SKM-1 treated with dmso at 0.1 percent for 144 hours (cell line): ENCODE measurements around the gene CROCC2.
"Not testable (repeated sequence)": the region's sequence is repeated elsewhere in the genome, so short reads cannot be mapped to it uniquely, and the experiment has no call there.

Source experiments
- DNase-seq: peaks from one replicate; lab custom pipeline; 2025; ENCODE audit not compliant: unreplicated experiment; lab: John Stamatoyannopoulos, UW

The CROCC2 gene

DNA sequence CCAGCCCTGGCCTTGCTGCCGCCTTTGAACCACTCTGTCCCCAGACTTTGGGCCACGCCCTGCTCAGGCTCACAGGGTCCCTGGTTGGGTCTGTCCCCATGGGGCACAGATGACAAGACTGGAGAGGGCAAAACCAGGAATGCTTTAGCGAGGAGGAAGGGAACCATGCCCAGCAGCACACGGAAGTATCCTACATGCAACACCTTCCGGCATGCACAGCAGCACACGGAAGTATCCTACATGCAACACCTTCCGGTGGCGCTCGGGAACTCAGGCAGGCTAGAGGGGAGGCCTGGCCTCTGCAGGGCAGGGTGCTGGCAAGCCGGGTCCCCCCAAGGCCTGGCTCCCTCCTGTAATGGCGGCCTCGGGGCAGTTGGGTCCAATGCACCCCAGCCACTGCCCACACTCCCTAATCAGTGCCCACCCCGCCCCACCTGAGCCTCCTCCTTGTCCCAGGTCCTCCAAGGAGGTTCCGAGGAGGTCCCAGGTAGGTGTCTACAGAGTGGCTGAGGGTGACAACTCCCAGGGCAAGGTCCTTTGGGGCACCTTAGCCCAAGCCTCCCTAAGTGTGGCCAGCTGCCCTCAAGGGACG, 58.7 kb downstream of the CROCC2 start:
- DNase-seq: no peak

DNA sequence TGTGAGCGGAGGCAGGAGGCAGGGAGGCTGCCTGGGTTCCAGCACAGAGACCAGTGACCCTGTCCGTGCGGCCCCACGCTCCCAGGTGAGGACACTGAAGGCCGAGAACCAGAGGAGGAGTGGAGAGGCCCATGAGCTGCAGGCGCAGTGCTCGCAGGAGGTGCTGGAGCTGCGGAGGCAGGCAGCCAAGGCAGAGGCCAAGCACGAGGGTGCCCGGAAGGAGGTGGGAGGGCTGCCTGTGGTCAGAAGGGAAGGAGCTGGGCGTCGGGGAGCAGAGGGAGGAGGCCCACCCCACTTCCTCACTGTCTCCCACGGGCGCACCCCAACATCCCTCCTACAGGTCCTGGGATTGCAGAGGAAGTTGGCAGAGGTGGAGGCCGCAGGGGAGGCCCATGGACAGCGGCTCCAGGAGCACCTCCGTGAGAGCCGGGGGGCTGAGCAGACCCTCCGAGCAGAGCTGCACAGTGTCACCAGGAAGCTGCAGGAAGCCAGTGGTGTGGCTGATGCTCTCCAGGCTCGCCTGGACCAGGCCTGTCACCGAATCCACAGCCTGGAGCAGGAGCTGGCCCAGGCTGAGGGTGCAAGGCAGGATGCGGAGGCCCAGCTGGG, 59.3 kb downstream of the CROCC2 start:
- DNase-seq: peak; percentile 32

DNA sequence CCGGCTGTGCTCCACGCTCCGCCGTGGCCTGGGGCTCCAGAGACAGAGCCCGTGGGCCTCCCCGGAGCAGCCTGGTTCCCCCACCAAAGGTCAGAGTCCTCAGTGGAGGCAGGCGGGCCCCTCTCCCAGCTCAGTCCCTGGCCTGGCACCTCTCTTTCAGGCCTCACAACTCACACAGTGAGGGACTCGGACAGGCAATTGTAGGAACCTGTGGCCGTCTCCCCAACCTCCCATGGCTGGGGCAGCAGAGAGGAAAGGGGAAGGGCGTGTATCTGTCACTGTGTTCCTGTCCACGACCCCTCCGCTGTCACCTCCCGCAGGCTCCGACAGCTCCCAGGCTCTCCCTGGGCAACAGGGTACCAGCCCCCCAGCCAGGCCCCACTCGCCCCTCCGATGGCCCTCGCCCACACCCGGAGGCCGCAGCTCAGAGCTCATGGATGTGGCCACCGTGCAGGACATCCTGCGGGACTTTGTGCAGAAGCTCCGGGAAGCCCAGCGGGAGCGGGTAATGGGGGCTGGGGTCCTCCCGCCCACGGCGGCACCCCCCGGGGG, 59.8 kb downstream of the CROCC2 start:
- DNase-seq: no peak

DNA sequence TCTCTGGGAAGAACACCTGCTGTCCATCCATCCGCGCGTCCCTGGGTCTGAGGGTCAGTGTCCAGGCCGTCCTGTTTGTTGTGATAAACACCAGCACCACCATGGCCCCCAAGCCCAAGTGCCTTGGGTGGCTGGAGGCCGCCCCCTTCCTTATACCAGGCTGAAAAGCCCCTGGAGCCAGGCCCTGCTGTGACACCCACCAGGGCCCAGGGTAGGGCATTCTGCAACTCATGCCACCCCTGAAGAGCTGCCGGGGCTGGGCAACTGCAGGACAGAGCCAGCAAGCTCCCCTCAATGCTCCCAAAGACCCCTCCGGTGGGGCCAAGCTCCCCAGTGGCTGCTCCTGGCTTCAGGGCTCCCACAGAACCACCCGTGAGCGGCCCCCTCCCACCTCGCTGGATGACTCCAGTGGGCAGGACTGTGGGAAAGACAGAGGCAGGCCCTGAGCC, 60.3 kb downstream of the CROCC2 start:
- no peak for DNase-seq

DNA sequence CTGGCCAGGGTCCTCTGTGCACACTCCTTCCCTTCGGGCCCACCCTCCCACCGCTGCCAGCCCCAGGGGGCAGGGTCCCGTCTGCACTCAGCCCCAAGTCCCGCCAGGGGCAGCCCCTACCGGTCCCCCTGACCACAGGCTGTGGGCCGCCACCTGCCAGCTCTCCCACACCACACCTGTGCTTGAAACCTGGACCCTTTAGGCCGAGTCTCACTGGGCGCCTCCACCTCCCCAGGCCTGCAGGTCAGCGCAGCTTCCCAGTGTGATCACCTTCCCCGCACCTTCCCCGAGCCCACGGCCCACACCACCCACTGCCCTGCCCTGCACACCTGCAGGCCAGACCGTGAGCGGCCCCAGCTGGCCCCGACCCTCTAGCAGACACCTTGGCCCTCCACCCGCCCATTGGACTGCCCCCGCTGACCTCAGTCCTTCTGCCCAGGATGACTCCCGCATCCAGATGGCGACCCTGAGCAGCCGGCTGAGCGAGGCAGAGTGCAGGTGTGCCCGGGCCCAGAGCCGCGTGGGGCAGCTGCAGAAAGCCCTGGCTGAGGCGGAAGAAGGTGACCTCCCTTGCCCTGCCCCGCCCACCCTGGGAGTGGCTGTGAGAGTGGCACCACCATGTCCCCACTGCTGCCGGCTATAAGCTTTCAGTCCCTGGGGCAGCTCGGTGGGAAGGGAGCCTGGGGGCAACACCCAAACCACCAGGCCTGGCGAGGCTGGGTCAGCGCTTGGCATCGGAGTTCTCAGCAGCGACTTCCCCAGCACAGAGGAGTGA, 61.0 kb downstream of the CROCC2 start:
- no peak for DNase-seq

DNA sequence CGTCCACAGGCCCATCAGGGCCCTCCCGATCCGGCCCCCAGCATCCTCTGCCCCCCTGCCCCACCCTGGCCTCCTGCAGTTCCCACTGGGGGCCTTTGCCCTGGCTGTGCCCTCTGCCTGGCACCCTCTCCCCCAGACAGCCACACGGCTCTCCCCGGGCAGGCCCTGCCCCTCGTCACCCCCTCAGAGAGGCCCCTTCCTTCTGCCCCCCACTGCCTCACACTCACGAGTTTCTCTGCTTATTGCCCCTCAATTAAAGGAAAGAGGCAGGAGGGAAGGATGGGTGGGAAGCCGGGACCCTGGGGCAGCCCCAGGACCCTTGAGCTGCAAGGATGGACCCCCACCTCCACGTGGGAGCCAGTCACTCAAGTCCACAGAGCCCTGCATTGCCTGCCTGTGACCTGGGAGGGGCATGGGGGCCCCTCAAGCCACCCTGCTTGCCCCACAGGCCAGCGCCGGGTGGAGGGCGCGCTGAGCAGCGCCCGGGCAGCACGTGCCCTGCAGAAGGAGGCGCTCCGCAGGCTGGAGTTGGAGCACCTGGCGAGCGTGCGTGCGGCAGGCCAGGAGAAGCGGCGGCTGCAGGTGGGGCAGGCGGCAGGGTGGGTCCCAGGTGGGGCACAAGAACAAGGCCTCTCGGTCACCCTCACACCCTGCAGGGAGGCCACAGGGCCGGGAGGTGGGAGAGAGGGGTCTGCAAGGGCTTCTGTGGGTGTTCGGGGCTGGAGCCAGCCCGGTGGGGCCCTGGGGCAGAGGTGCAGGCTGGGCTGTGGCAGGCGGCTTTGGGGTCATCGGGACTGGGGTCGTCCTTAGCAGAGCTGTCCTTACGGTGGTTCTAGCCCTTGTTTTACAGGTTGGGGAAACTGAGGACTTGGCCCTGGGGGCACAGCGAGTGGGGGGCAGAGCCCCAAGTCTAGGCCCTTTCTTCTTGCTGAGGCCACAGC, 61.8 kb downstream of the CROCC2 start:
- no peak for DNase-seq

DNA sequence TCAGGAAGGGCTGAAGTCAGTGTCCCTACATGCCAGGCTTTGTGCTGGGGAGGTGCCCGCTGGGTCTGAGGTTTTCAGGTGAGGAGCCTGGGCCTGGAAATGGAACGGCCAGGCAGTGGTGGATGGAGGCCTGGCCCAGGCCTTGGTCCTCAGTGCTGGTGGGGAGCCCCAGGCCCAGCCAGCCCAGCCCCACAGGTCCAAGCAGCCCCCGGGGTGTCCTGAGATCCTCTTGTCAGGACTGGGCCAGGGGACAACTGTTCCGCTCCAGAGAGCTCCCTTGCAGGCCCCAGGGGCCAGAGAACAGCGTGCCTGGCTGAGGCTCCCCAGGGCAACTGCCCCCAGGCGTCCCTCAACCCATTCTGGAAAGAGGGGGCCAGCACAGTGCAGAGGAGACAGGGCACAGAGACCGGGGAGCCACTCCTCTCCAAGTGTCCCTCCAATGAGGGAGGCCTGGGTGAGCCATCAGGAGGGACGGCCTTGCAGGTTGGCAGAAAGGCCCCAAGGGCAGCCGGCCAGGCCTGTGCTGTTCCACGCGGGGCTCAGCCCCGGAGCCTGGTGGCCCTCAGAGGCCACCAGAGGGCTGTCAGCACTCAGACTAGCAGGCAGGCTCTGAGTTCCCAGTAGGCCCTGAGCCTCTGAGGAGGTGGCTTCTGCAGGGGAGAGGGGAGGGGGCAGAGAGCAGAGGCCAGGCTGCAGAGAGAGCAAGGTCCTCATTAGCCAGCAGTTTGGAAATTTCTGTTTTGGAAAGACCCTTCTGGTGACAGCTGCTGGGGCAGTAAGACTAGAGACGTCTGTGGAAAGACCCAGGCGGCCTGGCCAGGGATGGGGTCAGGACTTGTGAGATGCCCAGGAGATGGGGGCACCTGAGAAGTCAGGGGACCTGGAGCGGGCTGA, 62.8 kb downstream of the CROCC2 start:
- no peak for DNase-seq

DNA sequence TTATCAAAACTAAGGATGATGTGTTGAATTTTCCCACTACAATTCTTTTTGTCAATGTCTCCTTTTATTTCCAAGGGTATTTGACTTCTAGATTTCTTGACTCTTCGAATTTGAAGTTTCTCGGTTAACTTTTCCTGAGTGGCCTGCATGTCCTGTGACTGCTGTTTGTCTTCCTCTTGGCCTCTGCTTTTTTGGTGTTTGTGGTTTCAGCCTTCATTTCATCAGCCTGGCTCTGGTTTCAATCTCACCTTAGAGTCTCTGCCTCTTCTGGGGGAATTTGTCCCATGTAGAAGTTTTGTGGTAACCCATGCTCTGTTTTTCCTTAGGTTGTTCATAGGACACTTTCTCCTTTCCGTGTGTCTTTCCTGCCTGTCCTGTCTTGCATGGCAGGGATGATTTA, 64.0 kb downstream of the CROCC2 start:
- DNase-seq: no peak

DNA sequence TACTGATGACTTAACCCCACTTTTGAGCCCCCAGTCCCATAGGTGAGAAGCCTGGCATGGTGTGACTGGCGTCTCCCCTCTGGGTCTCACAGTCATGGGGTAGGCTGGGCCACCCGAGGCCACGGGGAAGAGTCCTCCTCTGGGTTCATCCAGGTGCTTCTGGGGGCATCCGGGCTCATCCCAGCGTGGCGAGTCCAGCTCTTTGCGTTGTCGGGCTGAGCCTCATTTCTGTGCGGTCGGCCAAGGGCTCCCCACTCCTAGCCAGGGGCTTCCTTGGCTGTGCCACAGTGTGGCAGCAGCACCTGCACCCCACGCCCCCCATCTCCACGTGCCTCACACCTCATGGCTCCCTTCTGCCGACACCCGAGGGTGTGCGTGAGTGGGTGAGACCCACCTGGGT, 64.7 kb downstream of the CROCC2 start:
- DNase-seq: no peak

DNA sequence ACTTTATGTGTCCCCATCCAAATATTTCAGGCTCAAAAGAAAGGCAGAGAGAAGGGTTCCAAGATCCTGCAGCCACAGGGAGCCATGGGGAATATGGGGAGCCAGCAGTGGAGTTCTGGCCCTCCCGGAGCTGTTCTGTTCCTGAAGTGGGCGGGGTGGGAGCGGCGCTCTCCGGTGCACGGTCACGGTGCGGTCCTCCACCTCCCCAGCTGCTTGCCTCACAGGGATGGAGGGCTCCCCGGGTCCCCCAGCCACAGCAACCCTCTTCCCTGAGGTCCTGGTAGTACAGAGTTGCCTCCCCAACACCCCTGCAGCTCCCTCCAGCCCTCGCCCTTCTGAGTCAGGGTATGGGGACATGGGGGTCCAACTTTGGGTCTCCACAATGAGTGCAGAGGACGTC, 66.1 kb downstream of the CROCC2 start:
- no peak for DNase-seq

DNA sequence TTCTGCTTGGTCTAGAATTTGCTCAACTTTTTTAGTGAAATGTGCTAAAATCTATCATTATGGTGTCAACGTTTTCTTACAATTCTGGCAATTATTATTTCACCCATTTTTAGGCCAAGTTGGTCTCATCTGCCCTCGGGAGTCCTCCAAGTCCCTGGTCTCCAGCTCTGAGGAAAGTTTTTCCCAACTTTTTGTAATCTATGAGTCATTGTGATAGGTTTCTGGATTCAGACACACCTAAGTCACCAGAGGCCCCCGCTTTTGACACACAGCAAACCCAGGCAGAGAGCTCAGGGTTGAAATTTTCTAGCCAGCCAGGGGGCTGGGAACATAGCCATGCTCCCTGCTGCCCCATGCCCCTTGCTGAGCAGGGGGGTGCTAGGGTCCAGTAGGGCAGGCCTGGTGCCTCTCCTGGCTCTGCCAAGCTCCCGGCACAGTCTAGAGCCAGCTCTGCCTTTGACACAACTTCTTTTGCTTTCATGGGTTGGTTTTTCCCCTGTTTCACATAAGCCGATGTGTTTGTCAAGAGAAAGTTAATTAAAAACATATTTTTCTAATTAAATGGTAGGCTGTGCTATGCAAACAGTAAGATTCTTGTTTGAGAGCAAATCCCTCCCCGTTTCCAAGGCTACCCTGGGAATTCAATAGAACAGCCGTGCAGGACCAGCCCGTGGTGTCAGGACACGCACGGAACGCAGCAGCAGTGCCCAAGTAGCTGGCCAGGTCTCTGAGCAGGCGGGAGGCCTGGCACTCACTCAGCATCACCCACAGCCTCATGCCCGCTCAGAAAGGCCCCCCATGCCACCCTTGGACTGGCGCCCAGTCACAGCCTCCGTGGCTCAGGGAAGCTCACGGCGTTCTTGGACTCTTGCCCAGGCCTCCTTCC, 66.7 kb downstream of the CROCC2 start:
- no peak for DNase-seq

DNA sequence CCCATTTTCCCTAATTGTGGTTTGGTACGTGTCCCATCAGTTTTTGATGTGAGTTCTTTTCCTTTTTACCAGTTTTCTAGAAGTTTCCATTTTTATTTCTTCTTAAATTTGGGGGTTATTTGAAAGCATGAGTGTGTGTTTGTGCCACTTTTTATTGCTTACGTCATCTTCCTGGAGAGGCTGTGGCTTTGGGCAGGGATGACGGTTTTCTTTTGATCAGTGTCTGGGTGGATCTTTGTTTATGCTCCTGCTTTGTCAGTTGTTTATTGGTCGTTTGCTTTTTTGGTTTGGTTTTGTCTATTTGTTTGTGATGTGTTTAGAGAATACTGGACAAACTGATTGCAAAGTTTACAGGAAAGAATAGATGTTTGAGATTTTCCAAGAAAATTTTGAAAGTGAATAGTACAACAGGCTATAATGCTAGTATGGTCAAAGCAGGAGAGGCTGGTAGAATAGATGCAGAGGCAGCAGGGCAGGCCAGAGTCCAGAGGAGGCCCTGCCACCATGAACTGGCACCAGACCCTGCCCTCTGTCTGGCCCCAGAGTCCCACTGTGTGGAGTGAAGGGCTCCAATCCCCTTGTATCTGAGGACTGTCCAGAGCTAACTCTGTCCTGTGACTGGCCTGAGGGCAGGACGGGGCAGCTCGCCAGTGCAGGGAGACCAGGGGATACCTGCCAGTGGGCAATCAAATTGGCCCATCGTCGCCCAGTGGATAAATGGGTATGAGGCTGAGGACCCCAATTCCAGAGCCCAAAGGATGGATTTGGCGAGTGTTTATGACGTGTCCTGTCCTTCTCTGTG, 68.8 kb downstream of the CROCC2 start:
- DNase-seq: no peak

DNA sequence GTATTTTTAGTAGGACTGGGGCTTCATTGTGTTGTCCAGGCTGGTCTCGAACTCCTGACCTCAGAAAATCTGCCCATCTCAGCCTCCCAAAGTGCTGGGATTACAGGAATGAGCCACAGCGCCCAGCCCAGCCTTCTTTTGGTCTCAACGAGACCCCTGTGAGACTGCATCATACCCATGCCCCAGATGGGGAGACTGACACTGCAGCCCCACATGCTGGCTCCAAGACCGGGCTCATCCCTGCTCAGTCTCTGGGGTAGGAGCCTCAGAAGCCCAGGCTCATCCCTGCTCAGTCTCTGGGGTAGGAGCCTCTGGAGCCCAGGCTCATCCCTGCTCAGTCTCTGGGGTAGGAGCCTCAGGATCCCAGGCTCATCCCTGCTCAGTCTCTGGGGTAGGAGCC, 69.8 kb downstream of the CROCC2 start:
- not testable (repeated sequence) for DNase-seq

DNA sequence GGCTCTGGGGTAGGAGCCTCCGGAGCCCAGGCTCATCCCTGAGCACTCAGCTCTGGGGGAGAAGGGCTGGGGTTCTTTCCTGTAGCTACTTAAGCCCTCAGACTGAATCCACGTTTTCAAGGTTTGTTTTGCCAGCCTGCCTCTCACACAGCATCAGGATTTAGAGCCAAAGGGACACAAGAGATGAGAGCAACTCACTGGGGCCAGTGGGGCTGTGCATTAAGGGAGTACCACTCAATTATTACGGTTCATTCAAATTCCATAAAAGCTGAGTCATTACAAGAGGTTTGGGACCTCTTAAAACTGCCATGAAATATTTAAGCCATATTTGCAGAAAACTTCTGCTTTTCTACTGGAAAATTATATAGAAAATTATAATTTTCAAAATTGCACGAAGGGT, 75.1 kb downstream of the CROCC2 start:
- no peak for DNase-seq

DNA sequence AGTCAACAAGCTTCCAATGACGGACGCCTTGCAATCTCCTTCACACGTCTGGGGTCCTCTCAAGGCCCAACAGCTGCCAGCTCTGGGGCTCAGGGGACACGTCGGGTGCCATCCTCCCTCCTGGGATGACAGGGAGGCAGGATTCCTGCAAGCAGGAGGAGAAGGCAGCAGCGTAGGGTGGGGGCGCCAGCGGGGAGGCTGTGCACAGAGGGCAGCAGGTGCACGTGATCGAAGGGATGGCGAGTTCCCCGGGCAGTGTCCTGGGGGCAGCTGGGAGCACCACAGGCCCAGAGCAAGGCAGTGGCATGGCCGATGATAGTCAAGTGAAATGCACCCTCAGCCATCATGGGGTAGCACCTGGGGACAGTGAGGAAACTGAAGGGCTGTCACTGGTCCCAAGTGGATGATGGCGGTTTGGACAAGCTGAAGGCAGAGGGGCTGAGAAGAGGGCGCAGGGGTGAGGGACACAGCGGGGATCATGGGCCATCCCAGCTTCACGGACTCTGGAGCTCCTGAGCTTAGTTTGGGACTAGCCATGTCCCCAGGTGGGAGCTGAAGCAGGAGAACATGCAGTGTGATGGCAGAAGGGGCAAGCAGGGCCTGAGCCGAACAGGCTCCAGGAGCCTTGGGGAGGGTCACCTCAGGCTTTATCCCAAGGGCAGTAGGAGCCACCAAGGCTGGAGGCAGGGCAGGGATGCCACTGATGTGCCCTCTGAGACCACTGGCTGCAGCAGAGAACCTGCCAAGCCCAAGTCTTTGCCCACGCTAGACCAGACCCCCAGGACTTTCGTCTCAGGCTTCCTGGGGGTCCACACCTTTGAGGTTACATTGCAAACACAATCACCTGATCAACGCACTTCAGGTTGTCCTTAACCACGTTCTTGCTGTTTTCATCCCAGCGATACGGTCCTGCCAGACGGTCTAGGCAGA, 76.0 kb downstream of the CROCC2 start:
- DNase-seq: no peak

DNA sequence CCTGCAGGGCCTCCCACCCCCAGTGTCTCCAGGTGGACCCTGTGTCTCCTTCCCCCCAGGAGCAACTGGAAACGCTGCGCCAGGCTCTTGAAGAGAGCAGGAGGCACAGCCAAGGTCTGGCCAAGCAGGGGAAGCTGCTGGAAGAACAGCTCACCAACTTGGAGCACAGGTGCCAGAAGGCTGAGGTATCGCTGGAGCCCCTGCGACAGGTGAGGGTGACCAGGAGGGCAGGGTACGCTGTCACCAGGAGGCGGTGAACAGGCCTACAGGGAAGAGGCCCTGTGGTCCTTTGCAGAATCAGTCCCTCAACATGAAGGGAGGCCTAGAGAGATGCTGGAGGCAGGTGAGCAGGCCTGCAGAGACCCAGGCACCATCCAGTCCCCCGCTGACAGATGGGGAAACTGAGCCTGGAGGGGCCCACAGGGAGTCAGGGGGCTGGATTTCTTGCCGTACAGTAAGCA, 76.7 kb downstream of the CROCC2 start:
- no peak for DNase-seq

DNA sequence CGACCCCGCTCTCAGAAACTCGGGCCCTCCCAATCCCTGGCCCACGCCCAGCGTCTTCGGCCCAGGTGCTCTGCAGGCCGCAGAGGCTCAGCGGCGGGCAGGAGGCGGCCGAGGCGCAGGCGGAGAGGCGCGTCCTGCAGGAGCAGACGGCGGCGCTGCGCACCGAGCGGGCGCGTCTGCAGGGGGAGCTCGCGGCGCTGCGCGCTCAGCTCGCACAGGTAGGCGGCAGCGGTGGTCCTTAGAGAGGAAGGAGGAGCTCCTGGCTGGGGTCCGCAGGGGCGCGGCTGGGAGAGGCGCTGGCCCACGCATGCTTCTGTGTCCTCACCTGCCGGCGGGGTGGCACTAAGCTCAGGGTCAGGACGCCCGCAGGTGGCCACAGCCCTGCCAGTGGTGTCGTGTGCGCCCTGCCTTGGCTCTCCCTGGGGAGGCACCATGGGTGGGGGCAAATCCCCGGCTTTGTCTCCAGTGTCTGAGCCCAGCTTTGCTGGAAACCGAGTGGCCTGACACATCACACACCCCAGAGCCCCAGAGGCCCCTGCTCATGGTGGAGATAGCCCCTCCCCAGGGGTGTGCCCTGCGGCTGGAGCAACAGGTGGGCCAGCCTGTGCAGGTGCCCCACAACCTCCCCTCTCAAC, 77.3 kb downstream of the CROCC2 start:
- DNase-seq: no peak
